GM15510 (cell line): ENCODE results near the gene AUTS2.

Experiments
- POLR2A ChIP-seq: IDR thresholded peaks from 3 replicates; pipeline ENCODE4 v1.6.1; 2011; ENCODE audit warnings: borderline replicate concordance; ENCODE audit not compliant: insufficient read length; ENCODE audit errors: extremely low read depth

The AUTS2 gene

DNA sequence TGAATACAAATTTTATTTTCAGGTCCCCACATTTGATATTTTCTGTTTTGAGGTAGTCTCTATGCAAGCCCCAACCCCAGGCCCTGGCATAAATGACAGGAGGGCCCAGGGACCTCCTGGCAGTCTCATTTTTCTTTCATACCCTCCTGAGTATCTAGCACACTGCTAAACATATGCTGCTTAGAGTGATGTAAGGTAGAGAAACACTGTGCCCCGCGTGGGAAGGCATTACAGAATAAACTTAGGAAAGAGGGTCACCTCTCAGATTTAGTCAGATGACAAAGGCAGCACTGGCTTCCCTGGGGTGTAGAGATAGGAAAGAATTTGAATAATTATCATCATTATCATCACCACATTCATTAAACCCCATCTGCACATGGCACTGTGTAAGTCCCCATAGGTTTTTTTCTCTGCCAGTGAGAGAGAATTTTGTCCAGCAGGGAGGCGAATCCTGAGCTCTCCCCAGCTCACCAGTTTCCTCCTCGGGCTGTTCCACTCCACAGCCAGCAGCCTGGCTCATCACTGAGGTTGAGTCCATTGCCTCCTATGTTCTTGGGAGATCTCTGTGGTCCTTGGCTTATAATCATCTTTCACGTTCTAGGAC is 1026.3 kb downstream of the AUTS2 start:
- TF ChIP-seq POLR2A = no peak

DNA sequence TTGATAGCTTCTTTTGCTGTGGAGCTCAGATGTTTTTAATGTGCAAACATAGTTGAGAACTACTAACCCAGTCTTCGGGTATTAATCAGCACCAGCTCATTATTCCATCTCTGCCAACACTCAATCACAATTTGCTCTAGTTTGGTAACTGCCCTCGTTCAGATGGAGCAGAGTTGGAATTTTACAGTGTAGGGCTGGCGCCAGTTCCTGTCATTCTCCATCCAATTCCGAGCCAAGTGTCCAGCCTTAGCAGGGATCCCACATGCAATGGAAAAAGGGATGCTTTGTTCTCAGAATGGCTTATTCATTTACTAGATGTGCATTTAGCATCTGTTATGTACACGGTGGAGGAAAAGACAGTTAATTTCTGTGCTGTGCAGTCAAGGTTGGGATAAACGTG is 1029.2 kb downstream of the AUTS2 start:
- TF ChIP-seq POLR2A = no peak

DNA sequence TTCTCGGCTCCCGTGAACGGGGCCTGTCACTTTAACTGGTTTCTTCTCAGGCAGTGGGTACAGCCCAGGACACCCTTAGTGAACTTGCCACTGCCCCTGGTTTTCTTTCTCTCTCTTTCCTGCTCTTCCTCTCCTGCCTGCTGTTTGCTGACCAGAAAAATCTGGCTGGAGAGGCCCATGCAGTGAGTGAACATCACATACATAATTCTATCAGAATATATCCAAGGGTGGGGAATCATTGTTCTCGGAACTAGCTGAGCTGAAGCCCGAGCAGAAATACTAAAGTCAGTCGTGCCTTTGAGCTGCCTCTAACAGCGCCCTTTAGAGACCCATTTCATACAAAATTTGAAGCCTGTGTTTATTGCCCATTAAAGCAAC is 1032.2 kb downstream of the AUTS2 start:
- TF ChIP-seq POLR2A = no peak

DNA sequence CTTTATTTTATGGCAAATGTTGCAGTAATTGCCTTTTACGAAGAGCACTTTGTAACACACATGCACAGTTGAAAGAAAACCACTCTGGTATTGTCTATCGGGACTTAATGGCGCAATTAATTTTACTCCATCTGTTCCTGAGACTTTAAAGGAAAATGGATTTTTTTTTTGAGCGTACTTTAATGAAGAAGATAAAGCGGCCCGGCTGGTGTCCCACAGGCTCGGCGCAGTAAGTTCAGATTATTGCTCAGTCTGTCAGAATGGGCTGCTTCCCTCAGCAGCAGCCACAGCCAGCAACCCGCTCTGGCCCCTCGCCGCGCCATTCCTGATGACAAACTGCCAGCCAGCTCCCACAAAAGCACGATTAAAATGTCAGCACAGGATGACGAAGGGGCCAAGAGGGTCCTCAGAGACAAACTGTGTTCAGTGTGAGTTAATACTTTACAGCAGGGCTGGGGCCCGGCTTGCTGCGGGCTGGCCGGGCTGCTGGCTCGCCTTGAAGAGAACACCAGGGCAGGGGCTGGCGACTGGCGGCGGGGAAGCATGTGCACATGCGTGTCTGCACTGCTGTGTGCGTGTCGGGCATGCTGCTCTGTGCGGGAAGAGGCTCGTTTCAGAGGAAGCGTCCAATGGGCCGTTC is 1032.7 kb downstream of the AUTS2 start:
- no peak for TF ChIP-seq POLR2A

DNA sequence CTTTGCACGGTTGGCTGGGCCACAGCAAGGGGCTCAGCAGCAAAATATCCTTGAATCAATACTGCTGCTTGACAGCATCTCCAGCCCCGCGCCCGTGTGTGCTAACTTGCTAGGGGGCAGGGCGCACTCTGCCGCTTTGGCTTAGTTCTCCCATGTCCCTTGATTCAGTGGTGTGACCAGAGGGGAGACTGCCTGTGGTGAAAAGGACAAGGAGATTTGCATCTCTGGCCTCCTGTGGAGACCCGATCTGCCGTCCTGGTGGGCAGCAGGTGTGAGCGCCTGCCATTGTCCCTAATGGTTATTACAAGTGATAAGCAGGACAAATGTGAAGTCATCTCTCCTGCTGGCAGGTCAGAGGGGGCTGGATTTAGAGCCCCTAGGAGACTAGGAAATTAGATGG is 1033.4 kb downstream of the AUTS2 start:
- TF ChIP-seq POLR2A = no peak

DNA sequence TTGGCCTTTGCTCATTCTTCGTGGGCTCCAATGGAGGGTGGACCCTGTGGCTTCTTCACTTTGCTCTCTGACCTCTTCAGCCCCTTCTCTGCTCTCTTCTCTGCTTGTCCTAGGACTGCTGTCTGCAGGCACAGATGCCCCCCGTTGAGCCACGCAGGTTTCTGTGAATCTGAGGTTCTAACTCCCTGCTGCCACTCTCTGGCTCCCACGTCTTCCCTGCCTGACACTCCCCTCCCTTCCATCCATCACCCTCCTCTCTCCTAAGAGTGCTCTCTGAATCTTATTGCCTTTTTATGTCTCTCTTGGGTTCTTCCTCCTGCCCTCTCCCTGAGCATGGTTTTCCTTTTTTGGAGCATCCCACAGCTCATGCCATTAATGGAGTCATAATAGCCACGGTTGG is 1034.1 kb downstream of the AUTS2 start:
- TF ChIP-seq POLR2A = no peak

DNA sequence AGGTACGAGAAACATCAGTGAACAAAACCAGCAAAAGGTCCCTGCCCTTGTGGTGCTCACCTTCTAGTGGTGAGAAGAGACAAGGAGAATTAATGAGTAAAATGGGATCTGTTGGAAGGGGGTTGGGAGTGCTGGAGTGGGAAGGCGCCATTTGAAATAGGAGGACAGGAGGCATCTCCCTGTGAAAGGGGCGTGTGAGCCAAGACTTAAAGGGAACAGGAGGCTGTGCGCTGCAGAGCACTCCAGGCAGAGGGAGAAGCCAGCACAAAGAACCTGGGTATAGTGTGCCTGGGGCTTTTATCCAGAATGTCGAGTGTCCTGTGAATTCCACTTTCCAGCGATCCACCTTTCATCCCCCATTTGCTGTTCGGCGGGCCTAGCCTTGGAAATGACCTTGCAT is 1035.8 kb downstream of the AUTS2 start:
- no peak for TF ChIP-seq POLR2A

DNA sequence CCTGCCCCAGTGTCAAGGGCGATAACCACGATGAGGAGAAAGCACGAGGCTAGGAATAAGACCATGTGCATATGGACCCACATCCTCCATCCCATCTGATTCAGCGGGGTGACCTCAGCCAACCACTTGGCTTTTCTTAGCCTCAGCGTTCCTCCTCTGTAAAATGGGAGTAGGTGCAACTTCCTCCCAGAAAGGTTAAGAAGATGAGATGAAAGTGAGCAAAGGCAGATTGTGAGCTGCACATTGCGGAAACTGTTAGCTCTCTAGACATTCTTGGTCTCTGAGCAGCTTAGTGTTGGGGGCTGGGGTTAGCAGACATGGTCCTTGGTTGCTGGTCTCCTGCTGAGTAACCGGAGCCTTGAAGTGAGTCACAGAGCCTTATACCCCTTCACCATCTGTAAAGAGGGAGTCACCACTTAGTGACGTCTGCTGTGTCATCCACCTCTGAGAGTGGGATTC is 1036.4 kb downstream of the AUTS2 start:
- TF ChIP-seq POLR2A = no peak

DNA sequence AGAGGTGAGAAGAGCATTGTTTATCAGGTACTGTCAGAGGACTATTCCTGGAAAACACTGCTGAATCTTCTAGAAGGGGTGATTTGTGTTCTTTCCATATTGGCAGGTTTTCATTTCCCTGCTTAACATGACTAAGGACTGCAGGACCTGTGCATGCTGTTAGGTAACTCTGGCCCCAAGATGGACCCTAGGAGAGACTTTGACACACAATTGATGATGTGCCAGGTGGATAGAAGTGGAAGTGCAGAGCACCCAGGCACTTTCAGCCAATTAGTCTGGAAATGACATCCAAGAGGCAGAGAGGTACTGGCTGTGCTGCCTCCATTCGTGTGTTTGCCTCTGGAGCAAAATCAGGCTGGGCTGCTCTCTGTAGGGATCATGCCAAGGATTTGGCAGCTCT is 1037.4 kb downstream of the AUTS2 start:
- TF ChIP-seq POLR2A = no peak

DNA sequence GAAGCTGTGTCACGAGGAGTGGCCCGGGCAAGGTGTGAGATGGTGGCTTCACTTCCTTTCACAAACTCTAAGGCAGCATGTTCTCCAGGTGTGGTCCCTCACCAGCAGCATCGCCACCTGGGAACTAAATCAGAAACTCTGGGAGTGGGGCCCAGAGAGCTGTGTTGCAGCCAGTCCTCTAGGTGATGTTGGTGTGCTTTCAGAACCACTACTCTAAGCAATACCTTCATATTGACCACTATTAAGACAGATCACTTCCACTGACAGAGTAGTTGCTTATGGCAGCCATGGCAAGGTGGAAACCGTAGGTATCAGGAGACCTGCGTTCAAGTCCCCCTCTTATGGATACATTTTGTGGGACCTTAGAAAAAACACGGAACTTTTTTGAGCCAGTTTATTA is 1037.9 kb downstream of the AUTS2 start:
- TF ChIP-seq POLR2A = no peak

DNA sequence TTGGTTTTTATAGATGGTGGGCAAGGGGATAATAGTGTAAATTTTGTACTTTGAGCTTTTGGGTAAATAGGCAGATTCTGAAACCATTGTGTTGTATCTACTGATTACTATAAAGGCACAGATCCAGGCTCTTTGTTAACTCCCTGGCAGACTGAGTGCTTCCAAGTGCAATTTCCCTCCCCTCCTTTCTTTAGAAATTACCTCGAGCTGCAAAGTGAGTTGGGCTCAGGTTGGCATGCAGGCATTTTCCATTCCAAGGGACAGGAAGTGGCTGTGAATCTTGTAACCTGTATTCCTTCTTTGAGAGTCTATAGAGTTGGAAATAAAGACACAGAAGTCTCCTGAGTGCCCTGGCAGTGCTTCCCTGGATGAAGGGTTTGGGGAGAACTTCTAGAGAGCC is 1039.5 kb downstream of the AUTS2 start:
- no peak for TF ChIP-seq POLR2A

DNA sequence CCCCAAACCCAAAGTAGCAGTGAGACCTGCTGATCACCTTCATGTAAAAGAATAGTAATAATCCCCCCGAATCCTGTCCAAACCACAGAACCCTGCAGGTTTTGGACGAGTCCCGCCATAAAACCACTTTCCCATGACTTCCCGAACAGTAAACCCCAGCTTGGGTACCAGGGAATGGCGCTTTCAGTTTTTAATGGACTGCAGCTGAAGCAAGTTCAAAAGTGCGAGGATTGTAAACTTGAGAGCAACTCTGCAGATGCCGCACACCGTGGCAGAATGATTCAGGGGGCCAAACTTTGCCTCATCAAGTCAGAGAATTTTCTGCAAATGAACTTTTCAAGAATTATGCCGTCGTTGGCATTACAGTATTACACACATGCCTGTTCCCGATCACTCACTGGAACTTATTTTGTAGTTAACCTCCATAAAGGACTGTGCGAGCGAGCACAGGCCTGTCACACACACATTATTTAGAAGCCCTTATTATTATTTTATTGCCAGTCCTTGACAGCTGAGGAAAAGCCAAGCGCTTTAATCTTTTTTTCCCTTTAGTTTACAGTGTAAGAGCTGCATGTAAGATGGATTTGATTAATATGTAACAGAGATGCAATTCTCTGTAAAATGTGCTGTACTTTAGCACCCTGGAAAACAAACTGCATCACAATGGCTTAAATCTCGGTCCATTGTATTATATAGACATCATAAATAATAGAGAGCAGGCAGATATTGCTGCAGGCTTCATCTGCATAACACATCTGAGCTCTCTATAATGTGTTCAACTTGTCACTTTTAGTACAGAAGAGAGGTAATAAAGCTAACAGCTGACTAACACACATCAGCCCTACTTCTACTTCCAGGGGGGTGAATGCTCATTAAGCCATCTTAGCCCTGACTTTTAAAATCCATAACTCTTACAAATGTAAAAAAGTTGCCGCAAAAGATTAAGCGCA is 1040.2 kb downstream of the AUTS2 start:
- no peak for TF ChIP-seq POLR2A

DNA sequence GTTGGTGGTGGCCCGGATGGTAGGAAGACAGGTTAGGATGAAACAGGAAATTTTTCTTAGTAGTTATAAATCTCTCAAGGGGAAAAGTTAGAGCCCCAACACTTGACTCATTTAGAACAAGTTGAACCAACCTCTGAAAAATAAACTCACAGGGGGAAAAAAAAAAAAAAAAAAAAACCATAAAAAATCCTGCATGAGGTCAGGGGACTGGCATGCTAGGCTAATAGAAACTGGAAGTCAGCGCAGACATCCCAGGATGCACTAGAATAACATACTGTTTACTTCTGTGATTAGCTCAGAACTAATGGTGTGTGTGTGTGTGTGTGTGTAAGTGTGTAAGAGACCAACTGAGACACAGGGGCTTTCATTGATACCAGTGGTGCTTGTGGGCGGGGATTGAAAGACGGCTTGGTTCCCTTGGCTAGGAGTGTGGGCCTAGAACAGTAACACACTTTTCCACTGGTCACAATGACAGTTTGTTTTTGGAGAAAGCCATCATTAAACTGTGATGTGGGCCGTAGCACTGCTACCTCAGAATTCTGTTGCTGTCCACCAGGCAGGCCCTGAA is 1042.1 kb downstream of the AUTS2 start:
- no peak for TF ChIP-seq POLR2A

DNA sequence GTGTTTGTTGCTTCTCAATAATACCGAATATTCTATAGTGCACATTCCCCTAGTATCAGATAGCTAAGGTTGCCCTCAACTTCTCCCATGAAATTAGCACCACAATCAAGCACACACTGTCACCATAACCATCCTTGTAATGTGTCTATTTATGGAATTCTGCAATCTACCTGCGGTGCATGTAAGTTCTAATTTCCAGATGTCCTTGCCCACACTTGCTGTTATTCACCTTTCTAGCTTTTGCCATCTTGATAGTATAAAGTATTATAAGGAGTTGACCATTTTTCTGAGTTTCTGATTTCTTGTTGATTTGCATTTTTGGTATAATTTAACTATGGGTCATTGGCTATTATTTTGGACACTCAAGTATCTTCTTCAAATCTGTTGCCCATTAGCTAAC is 1043.6 kb downstream of the AUTS2 start:
- no peak for TF ChIP-seq POLR2A

DNA sequence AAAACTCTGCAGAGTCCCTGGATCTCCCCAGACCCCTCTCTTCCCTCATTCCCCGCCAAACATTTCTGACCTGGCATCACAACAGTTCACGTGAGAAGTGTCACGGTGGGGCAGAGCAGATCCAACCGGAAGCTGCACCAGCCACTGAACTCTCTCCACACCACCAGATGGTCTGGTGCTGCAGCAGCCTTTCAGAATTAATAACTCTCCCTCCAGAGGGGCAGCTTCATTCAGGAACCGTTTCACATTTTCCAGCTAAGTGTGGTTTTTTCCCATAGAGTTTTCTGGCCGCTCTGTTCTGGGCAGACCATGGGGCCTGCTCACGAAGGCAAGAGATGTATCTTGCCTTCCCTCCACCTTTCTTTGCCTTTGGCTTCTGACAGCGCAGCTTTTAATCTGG is 1047.0 kb downstream of the AUTS2 start:
- TF ChIP-seq POLR2A = no peak

DNA sequence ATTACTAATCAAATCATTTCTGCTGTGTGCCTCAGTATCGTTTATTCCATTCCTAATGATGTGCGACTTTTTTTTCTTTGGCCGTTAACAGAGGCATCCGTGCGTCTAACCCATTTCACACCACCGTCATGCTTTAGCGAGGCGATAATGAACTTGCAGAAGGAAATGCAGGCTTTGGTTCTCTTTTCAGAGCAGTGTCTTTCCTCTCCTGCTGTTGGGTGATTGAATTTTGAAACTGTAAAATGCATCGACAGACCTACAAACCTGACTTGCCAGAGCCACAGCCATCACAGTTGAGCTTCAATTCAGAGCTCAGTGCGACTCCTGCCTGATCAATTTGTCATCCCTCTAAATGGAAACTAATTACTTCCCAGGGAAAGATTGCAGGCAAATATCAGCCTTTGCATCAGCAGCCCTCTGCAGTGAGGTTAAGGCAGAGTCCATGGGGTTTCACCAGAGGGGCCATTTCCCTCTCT is 1047.6 kb downstream of the AUTS2 start:
- no peak for TF ChIP-seq POLR2A

DNA sequence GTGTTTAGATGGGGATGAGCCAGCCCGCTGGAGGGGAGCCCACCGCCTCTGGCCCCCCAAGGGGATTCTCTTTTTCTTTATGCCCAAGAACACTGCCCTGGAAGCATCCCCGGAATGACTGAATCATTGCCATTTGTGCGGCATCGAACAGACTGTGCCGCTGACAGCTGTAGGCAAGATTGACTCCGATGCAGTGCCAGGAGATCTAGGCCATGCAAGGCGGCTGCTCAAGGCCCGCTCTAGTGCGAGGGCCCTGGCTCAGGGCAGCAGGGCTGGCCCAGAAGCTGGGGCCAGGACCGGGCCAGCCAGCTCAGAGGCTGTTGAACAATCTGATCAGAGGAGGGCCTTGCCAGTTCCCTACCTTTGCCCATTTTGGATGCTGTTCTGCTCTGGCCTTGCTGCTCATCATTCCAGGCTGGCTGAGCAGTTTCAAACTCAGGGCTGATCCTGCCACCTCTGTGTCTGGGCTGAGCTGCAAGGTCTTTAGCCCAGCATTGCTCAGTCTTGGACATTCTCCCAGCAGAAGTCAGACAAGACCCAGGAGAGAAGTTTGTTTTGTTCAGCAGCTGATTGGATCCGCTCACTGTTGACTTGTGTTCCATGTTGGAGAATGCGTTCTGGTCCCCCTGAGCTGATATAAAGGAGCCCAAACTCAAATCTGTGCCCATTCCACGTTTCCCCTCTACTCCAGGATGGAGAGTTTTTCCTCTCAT is 1048.4 kb downstream of the AUTS2 start:
- TF ChIP-seq POLR2A = no peak
